NCI-H128 (cell line): ENCODE data around the gene UHRF2.
"Not testable (repeated sequence)": the region's sequence is repeated elsewhere in the genome, so short reads cannot be mapped to it uniquely, and the experiment has no call there.

Source experiments
- DNase-seq: peaks from one replicate; lab custom pipeline; 2025; ENCODE audit not compliant: unreplicated experiment; lab: John Stamatoyannopoulos, UW

UHRF2 gene

DNA sequence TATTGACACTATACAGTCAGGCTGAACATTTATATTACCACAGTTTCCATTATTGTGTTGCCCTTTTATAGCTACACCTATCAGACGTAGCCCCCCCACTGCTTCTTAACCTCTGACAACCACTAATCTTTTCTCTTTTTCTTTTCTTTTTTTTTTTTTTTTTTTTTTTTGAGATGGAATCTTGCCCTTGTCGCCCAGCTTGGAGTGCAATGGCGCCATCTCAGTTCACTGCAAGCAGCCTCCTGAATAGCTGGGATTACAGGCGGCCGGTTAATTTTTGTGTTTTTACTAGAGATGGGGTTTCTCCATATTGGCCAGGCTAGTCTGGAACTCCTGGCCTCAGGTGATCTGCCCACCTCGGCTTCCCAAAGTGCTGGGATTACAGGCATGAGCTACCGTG, 75.4 kb downstream of the UHRF2 start:
- DNase-seq: no peak

DNA sequence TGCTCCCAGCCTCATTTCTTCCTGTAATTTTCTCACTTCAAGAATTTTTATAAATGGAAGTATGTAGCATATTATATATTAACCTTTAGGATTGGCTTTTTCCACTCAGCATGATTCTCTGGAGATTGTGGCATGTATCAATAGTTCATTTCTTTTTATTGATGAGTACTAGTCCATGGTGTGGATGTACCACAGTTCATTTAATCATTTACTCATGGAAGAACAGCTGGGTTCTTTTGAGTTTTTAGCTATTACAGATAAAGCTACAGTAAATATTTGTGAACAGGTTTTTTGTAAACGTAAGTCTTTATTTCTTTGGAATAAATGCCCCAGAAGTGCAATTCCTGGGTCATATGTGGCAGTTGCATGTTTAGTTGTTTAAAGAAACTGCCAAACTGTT, 76.1 kb downstream of the UHRF2 start:
- DNase-seq: no peak

DNA sequence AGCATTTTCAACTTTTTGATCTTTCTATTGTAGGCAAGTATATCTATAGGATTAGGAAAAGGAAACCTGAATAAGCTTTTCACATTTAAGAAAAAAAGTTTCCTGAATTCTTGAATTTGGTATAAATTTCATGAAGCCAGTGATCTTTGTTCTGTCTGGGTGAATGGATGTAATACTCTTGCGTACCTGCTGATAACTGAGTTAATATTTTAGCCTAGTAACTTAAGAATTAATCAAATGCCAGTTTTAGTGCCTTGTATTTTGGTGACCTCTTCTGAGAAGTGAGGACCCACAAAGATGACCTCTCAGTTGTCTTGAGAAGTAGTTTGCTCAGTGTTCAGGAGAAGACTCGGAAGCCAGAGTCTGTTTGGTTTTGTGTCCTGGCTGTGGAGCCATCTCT, 77.9 kb downstream of the UHRF2 start:
- no peak for DNase-seq

GRCh38 chr9:6495466-6495865, 82.5 kb downstream of the UHRF2 start:
- no peak for DNase-seq

DNA sequence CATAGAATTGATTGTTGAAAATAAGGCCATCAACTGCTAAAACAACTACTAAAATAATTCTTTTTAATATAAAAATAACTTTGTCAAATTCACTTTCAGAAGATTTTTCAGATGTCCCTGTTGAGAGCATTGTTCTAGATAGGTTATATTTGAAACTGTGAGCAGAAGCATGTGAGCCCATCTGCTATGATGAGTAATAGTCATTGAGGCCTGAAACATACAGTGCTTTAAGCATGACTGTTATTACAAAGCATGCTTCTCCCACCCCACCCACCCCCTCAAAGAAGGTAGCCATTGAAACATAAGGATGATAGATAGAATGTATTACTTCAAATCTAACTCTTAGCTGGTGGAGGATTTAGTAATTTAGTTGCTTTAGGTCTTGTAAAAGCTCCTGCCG, 86.0 kb downstream of the UHRF2 start:
- no peak for DNase-seq

DNA sequence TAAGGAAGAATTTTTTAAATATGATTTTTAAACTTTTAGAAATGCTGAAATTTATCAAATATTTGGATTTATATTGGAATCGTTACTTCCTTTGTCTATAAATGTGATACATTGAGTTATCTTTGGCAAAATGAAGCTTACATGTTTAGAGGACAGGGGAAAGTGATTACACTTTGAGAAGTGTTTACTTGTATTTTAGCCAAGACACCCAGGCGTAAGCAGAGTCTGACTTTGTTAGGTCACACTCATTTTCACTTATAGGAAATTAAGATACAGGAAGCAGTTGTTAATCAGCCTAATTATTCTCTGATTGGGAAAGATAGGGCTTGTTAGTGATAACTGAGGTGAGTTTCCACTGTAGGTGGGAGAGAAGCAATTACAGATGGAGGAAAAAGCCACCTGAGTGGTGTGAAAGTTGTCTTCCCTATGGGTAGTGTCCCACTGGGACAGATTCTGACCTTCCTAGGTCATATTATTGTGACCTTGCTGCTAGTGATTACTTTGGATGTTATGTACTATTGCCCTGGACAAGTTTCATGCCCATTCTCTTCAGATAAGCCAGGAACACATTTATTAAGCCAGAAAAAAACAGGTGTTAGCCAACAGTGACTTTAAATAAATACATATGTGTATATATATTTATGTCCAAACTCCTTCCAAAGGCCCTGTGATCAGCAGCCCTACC, 88.7 kb downstream of the UHRF2 start:
- no peak for DNase-seq

DNA sequence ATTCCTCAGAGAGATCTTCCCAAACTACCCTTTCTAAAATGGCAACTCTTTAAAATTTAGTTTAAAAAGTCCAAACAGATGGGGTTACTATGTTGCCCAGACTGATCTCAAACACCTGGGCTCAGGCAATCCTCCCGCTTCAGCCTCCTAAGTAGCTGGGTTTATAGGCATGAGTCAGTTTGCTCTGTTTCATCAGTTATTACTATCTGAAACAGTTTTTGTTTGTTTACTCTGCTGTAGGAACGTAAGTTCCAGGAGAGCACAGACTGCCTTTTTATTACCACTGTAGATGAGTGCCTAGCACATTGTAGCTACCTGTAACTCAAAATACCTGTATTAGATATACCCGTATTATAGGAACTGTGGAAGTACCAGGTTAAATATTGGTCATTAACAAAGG, 89.4 kb downstream of the UHRF2 start:
- no peak for DNase-seq

- DNase-seq: no peak
Observed at GRCh38 chr9:6506571-6506970, 93.6 kb downstream of the UHRF2 start.

- no peak for DNase-seq
Observed at GRCh38 chr9:6512085-6512657, 99.2 kb downstream of the UHRF2 start.

DNA sequence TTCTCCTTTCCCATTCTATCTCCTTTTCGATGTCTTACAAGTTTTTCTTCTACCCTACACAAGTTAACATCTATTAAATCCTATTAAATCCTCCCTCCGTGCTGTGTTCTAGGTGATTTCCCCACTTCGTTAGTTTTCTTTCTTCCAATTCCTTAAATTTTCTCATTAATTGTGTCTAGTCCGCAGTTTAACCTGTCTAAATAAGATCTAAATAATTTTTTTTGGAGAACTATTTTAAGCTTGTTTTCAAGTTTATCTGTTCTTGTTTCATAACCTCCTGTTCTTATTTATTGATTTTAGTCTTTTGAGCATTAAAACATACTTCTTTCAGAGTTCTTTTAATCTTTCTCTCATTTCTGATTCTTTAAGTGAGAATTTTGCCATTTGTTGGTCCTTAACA, 109.3 kb downstream of the UHRF2 start:
- DNase-seq: no peak

- no peak for DNase-seq
Observed at GRCh38 chr9:6525326-6526045, 112.5 kb downstream of the UHRF2 start.

DNA sequence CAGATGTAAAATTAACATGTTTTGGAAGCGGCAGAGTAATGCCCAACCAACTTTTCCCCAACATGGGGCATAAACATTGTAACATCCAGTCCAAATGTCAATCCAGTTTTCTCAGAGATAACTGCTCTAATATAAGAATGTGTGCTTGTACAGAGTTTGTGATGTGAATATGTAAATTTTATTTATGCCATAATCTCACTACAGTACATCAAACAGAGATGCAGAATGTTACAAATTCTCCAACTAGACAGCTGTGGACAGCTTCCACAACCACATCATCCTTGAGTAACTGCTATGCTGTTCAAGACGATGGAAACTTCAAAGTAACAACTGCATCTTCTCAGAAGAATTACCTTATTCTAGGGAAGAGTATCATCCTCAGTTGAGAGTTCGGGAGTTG, 122.6 kb downstream of the UHRF2 start:
- no peak for DNase-seq

GRCh38 chr9:6538666-6539071, 125.7 kb downstream of the UHRF2 start:
- no peak for DNase-seq

GRCh38 chr9:6542617-6543016, 129.6 kb downstream of the UHRF2 start:
- DNase-seq: not testable (repeated sequence)

DNA sequence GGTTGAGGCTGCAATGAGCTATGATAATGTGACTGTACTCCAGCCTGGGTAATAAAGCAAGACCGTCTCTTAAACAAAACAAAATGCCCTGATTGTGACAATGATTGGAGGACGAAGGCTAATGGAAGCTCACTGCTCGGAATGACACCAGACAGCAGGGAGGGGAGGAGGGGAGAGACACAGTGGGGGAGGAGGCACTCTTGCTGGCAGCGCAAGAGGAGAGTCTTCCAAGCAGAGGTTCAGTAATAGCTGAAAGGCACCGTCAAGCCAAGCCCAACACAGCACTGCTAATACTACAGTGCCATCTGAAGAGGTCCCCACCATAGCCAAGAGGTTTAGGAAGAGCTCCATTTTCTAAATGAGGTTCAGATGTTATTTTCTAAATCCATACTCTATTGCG, 130.2 kb downstream of the UHRF2 start:
- no peak for DNase-seq

GRCh38 chr9:6545017-6545691, 132.2 kb downstream of the UHRF2 start:
- no peak for DNase-seq

- DNase-seq: no peak
Observed at GRCh38 chr9:6549106-6549800, 136.3 kb downstream of the UHRF2 start.

DNA sequence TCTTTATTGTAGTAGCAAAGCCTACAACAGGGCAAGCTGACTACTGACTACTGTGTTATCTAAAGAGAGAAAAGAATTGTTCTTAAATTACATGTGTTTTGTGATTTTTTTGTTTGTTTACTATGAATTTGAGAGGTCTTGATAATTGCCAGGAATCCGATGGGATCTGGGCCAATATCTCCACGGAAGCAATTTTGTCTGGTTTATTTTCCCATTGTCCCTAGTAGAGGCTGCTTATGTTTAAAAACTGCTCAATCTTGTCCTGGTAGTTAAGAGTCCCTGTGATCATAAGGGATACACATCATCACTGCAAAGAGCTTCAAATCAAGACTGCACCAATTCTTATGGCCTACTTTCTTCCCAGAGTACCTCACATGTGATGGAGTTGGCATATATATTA, 138.1 kb downstream of the UHRF2 start:
- DNase-seq: no peak

- DNase-seq: no peak
Observed at GRCh38 chr9:6552033-6552432, 139.0 kb downstream of the UHRF2 start.

GRCh38 chr9:6552498-6553121, 139.6 kb downstream of the UHRF2 start:
- DNase-seq: no peak

GRCh38 chr9:6553866-6554265, 140.9 kb downstream of the UHRF2 start:
- DNase-seq: no peak
